HL-60/S4 treated with retinoic acid at 250 ng/mL for 4 days and 3 days (cell line): ENCODE results near the gene TAPBPL.

Source experiments
- in situ Hi-C: fragments of 300-500 bp; cut with MboI; formaldehyde crosslinking; loops from 2 replicates; pipeline ENCODE4 v1.7.0; 2022; ENCODE audit warnings: low sequenced_read_pairs

TAPBPL gene

GRCh38 chr12:6435961-6436715 lies 15.7 kb upstream of the TAPBPL start:
- in situ Hi-C loops, result no loop called here

- in situ Hi-C loops, result no loop called here
These were observed 14.3 kb upstream of the TAPBPL start for GRCh38 chr12:6437586-6437985.

GRCh38 chr12:6438345-6438744 lies 13.5 kb upstream of the TAPBPL start:
- in situ Hi-C loops, result no loop called here

GRCh38 chr12:6440391-6440790 lies 11.5 kb upstream of the TAPBPL start:
- in situ Hi-C loops, result no loop called here

GRCh38 chr12:6442836-6443235 lies 9.0 kb upstream of the TAPBPL start:
- in situ Hi-C loops, result no loop called here

DNA sequence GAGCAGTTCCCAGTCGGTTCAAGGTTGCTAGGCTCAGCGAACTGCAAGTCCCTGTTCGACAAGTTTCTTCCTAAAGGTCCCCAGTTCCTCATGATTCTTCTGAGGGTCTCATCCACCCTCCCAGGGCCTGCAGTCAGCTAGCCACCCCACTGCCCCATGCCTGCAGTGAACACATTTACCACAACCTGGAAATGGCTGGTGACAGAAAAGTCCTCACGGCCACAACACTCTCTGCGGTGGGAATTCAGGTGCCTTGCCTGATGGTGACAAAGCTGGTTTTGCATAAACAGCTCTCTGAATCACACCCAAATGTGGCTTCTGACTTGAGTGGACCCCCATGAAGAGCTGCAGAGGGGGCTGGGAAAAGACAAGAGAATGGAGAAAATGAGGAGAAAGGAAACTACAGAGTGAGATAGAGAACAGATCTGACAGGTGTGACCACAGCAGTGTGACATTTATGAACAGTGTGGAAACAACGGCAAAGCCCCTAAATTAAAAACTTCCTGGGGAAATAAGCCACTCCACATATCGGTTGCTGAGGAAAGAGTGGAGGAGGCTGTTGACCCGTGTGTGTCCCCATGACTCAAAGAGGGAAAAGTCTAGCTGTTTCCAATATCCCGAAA lies 8.4 kb upstream of the TAPBPL start:
- in situ Hi-C loops, result no loop called here

DNA sequence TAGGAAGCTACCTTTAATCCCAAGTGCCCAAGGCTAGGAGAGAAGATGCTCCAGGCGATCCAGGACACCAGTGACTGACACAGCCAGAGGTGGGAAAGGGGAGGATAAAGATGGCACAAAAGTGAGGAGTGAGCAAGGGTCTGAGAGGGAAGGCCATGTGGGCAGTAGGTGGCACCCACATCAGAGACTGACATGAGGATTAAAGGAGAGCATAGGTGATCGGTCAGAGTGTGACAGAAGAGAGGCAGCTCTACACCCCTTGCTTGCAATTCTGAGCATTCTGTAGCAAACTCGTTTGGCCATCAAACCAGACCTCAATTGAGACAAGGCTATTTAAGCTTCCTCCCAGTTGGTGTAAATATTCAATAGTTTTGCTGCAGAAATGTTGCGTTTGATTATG lies 7.8 kb upstream of the TAPBPL start:
- in situ Hi-C loops, result no loop called here

DNA sequence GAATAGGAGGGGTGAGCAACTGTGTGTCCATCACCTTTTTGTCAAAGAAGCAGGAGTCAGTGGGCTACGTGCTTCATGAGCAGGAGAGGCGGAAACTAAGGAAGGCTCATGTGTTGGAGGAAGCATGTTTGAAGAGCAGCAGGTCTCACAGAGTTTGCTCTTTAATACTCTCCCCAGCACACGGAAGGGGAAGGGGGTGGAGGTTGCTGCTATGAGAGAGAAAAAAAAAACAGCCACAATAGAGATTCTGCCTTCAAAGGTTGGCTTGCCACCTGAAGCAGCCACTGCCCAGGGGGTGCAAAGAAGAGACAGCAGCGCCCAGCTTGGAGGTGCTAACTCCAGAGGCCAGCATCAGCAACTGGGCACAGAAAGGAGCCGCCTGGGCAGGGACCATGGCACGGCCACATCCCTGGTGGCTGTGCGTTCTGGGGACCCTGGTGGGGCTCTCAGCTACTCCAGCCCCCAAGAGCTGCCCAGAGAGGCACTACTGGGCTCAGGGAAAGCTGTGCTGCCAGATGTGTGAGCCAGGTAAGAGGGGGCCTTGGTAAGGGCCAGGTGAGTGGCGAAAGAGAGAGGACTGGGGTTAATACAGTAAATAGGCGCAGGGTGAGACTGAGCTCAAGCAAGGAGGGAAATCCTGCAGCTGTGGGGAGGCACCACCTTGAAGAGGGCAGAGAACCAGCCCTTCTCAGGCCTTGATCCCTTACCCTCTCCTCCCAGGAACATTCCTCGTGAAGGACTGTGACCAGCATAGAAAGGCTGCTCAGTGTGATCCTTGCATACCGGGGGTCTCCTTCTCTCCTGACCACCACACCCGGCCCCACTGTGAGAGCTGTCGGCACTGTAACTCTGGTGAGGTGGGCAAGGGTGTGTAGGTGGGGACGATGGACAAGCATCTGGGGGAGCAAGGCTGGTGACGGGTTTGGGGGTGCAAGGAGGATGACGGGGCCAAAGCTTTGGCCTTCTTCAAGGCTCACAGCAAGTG lies 6.8 kb upstream of the TAPBPL start, which contains the start of gene CD27:
TSS of gene CD27 (plus strand) at position 252 of the 985 bp plus-strand sequence. CDS start at position 393, 141 bp downstream.
- in situ Hi-C loops, result no loop called here

DNA sequence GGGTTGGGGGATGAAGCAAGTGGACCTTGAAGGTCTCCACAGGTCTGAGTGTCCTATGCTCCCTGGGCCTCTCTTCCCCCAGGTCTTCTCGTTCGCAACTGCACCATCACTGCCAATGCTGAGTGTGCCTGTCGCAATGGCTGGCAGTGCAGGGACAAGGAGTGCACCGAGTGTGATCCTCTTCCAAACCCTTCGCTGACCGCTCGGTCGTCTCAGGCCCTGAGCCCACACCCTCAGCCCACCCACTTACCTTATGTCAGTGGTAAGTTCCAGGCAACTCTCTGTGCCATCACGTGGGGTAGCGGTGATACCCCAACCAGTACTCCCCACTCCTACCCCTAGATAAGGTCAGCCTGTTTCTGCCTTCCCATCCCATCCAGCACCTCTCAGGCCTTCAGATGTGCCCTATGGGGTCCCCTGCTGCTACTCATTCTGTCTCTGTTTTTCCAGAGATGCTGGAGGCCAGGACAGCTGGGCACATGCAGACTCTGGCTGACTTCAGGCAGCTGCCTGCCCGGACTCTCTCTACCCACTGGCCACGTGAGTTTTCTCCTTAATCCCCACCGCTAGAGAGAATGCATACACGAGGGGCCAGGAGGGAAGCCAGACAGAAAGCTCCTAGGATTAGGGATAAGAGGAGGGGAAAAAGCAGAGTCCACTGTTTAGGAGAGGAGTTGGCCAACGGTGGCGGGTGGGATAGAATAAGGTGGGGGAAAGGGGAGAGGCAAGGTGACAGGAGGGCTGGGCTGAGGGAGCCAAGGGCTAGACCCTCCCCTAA lies 1.6 kb upstream of the TAPBPL start:
- in situ Hi-C loops, result no loop called here

DNA sequence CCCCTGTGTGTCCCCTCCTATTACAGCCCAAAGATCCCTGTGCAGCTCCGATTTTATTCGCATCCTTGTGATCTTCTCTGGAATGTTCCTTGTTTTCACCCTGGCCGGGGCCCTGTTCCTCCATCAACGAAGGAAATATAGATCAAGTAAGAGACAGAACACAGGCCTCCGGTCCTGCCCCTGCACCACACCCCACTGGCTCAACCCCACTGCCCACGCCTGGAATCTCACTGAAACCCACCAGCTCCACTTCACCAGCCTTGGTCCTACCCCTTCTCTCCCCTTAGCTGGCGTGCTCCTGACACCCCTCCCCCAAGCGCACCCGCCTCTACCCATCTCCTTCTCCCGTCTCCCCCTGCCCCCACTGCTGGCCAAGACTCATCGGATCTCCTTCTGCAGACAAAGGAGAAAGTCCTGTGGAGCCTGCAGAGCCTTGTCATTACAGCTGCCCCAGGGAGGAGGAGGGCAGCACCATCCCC lies 934 bp upstream of the TAPBPL start:
- in situ Hi-C loops, result no loop called here

DNA sequence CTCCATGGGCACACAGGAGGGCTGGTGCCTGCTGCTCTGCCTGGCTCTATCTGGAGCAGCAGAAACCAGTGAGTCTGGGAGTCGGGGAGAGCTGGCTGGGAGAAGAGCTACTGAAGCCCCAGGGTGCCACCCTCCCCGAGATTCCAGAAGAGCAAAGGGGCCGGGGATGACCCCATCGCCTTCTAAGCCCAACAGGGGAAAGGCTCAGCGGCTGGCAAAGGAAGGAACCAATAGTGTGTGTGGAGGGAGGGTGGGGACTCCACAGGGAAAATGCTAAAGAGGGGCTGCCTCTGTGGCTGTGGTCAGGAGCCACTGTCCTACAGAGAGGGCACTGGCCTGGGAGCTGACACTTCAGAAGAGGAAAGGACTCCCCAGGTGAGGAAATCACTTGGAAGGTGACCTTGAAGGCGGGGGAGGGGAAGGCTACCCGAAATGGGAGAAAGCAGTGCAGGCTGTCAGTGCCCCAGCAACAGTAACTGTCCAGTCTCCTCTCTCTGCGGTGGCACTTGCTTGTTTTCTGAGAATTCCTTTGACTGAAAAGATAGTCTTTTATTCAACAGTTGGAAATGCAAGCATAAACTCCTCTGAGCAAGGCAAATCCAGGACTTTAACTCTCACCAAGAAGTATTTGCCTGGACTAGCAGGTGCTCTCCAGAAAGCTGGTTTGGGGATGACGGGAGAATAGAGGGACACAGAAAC lies 552 bp downstream of the TAPBPL start:
- in situ Hi-C loops, result no loop called here

GRCh38 chr12:6452944-6453630 lies 1.2 kb downstream of the TAPBPL start:
- in situ Hi-C loops, result no loop called here

DNA sequence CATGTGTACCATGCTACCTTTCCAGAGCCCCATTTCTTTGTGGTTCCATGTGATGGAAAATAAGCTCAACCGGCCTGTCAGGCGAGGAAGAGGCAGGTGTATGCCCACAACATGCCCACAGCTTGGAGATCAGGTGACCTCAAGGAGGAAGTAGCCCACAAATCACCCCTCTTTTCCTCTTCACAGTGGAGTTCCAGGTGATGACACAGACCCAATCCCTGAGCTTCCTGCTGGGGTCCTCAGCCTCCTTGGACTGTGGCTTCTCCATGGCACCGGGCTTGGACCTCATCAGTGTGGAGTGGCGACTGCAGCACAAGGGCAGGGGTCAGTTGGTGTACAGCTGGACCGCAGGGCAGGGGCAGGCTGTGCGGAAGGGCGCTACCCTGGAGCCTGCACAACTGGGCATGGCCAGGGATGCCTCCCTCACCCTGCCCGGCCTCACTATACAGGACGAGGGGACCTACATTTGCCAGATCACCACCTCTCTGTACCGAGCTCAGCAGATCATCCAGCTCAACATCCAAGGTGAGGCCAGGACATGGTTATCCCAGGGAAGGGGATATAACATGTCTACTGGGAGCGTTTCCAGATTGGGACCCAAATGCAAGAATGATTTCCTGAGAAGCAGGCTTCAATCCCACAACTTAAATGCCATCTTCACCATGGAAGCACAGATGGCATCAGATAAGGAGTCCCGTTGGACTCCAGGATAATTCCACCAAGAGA lies 5.5 kb downstream of the TAPBPL start:
- in situ Hi-C loops, result no loop called here

GRCh38 chr12:6458281-6459003 lies 6.6 kb downstream of the TAPBPL start:
- in situ Hi-C loops, result no loop called here

GRCh38 chr12:6459004-6459337 lies 7.1 kb downstream of the TAPBPL start:
- in situ Hi-C loops, result no loop called here

- in situ Hi-C loops, result no loop called here
These were observed 9.0 kb downstream of the TAPBPL start for GRCh38 chr12:6460751-6461371.

DNA sequence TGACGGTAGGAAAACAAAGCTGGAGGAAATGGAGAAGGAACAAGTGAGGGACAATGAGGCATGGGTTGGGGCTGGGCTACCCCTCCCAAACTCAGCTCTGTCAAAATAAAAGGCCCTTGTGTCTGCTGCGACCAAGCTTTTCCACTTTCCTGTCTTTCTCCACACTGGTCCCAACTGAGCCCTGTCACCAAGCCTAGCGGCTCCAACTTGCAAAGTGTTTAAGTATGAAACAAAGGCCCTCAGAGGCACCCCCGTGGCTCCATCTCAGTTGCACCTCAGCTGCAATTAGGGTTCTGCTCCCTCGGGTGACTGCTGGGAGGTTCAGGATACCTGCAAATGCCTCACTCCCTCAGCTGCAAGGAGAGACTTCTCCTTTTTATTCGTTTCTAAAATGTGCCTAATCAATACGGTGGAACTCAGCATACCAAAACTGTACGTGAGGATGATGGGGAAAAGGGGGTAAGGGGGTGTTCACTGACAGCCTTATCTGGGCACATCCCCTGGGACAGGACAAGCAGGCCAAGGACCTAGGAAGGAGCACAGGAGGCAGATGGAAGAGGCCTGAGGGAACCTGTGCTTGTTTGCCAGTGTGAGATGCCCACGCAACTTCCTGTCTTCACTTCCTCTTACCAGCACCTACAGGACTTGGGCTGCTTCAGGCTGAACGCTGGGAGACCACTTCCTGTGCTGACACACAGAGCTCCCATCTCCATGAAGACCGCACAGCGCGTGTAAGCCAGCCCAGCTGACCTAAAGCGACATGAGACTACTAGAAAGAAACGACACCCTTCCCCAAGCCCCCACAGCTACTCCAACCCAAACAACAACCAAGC lies 9.8 kb downstream of the TAPBPL start:
- in situ Hi-C loops, result no loop called here
